Stomach (tissue), 9 donors: ENCODE measurements around the gene ACR. TPM values are rescaled to one million over a fixed set of nuclear protein-coding genes. Genes with fewer than 3 reads are reported as not detected.

ENCODE experiments used
- DNase-seq, 2 donors: peaks; one replicate each; pipeline versions ENCODE4 v3.0.0 to v3.0.0-alpha.2; 2013 to 2019
- H3K27ac ChIP-seq, 5 donors: fragments of 200-600 bp in 4 of 5; sonication (generic) in 4 of 5; one replicate each; pipeline ENCODE4 v1.5.1; 2013 to 2019; ENCODE audit warnings: mild to moderate bottlenecking in 1 of 5, moderate library complexity in 1 of 5
- H3K27me3 ChIP-seq, 3 donors: fragments of 200-600 bp; sonication (generic); one replicate each; pipeline ENCODE4 v1.5.1; 2017 to 2019; ENCODE audit warnings: mixed run types in 1 of 3
- H3K36me3 ChIP-seq, 4 donors: fragments of 200-600 bp; sonication (generic); 1 replicate in 3 of 4; 2 replicates in 1 of 4; pipeline ENCODE4 v1.5.1; 2016 to 2019
- H3K4me1 ChIP-seq, 4 donors: fragments of 200-600 bp; sonication (generic); one replicate each; pipeline ENCODE4 v1.5.1; 2016 to 2019
- H3K4me3 ChIP-seq, 4 donors: fragments of 200-600 bp; sonication (generic) in 3 of 4; one replicate each; pipeline ENCODE4 v1.5.1; 2016 to 2019; ENCODE audit warnings: mild to moderate bottlenecking in 1 of 4
- H3K9me3 ChIP-seq, 4 donors: fragments of 200-600 bp; sonication (generic); one replicate each; pipeline ENCODE4 v1.5.1; 2016 to 2019
- EP300 ChIP-seq: sonication (generic); formaldehyde crosslinking; IDR thresholded peaks from one replicate; pipeline ENCODE4 v1.6.1; 2017; ENCODE audit warnings: antibody characterized with exemption
- POLR2A ChIP-seq, 4 donors: fragments of 450-650 bp; IDR thresholded peaks; one replicate each; pipeline ENCODE4 v1.6.1; 2016; ENCODE audit warnings: antibody characterized with exemption in 4 of 4, control low read depth in 2 of 4, mild to moderate bottlenecking in 1 of 4, moderate library complexity in 1 of 4
- POLR2AphosphoS5 ChIP-seq, 3 donors: sonication (generic); formaldehyde crosslinking; IDR thresholded peaks; one replicate each; pipeline ENCODE4 v1.6.1; 2016; ENCODE audit warnings: antibody characterized with exemption in 3 of 3
- WGBS, 5 donors: extraction: QIAGEN DNeasy Blood & Tissue Kit in 3 of 5; methylation state at CpG; one replicate each; pipeline versions ENCODE4 v1.1.5 to v1.1.7; 2013 to 2018; 5-methylcytosine and 5-hydroxymethylcytosine counted together
- intact Hi-C: fragments of 100-400 bp; cut with DNase I; formaldehyde crosslinking; loops from one replicate; pipeline ENCODE4 v1.15.1; 2023; ENCODE audit warnings: low total_unique reads
- polyA plus RNA-seq, 3 donors: library from polyadenylated mRNA; stranded (reverse); fragments of 200-250 nt; gene quantifications; one replicate each; pipeline ENCODE4 v1.2.3, GENCODE V29; 2013
- total RNA-seq, 5 donors: library from RNA; depleted of rRNA; stranded (reverse); fragments of >200 nt; gene quantifications; one replicate each; pipeline versions ENCODE4 v1.1.0 to v1.2.3, GENCODE V29; 2014 to 2016
- TF ChIP-seq, protein P1 (sequence below), 7 experiments: fragments of 450-650 bp in 4 of 7; fragments of 200-600 bp in 3 of 7; sonication (generic) in 3 of 7; IDR thresholded peaks; one replicate each; pipeline ENCODE4 v1.5.1; 2016 to 2019; ENCODE audit warnings: antibody characterized with exemption in 7 of 7, control low read depth in 2 of 7, mild to moderate bottlenecking in 1 of 7
- donor health status: healthy with polysubstance abuse.
- donor health status: Bipolar disorder and iron deficiency.
- donor health status: healthy.

Gene ACR
- total and polyA plus RNA-seq, 8 donors: 0.19 to 0.37 (median 0.23) TPM; not detected in 5

- Histone ChIP-seq H3K27me3 (peaks cover 2 to 12% (median 6%) of the 10 kb centered on the region in 3 donors), H3K36me3 (peaks cover 0 to 10% (median 4%) of the 10 kb centered on the region in 4 donors), H3K9me3 (no peaks in the 10 kb centered on the region), H3K4me1 (no peaks in the 10 kb centered on the region), H3K4me3 (no peak overlapping the region), H3K27ac (no peak overlapping the region)
- no peak for TF ChIP-seq POLR2A (IDR thresholded peaks at IDR 0.05)
- intact Hi-C loops: no loop called here
- DNase-seq: no peak
- 85 to 92% (median 91%) methylated on average over 17 to 22 of the region's 22 CpGs for WGBS, 5 donors
Observed at GRCh38 chr22:50714631-50715179, 23.3 kb upstream of the ACR start.

DNA sequence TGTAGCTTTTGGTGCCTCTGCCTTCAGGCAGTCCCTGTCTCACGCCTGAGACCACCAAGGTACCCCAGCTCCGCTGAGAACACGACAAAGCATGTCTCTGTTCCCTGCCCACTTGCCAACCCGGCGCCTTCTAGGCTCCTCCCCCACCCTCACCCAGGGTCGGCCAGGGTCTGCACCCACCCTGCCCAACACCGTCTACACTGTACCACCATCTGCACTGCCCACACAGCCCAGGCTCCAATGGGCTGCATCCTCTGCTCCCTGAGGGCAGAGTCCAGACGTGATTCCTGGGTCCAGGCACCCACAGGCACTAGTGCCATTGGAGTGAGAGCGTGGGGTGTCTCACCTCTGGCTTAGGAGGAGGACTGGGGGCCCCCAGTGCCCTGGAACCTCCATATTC lies 22.8 kb upstream of the ACR start:
- Histone ChIP-seq H3K9me3 (no peaks in the 10 kb centered on the region), H3K4me1 (peaks cover 0 to 4% (median 2%) of the 10 kb centered on the region in 4 donors), H3K27ac (no peak overlapping the region), H3K36me3 (peaks cover 0 to 10% (median 4%) of the 10 kb centered on the region in 4 donors), H3K27me3 (peaks cover 7 to 18% (median 11%) of the 10 kb centered on the region in 3 donors), H3K4me3 (no peak overlapping the region)
- intact Hi-C loops: no loop called here
- TF ChIP-seq POLR2A (IDR thresholded peaks at IDR 0.05): no peak
- no peak for TF ChIP-seq EP300
- TF ChIP-seq, protein P1, sequence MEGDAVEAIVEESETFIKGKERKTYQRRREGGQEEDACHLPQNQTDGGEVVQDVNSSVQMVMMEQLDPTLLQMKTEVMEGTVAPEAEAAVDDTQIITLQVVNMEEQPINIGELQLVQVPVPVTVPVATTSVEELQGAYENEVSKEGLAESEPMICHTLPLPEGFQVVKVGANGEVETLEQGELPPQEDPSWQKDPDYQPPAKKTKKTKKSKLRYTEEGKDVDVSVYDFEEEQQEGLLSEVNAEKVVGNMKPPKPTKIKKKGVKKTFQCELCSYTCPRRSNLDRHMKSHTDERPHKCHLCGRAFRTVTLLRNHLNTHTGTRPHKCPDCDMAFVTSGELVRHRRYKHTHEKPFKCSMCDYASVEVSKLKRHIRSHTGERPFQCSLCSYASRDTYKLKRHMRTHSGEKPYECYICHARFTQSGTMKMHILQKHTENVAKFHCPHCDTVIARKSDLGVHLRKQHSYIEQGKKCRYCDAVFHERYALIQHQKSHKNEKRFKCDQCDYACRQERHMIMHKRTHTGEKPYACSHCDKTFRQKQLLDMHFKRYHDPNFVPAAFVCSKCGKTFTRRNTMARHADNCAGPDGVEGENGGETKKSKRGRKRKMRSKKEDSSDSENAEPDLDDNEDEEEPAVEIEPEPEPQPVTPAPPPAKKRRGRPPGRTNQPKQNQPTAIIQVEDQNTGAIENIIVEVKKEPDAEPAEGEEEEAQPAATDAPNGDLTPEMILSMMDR (IDR thresholded peaks at IDR 0.05): no peak
- TF ChIP-seq POLR2AphosphoS5 (IDR thresholded peaks at IDR 0.05): no peak
- DNase-seq: no peak
- 80 to 91% (median 85%) methylated on average over 9 of the region's 9 CpGs for WGBS, 5 donors

DNA sequence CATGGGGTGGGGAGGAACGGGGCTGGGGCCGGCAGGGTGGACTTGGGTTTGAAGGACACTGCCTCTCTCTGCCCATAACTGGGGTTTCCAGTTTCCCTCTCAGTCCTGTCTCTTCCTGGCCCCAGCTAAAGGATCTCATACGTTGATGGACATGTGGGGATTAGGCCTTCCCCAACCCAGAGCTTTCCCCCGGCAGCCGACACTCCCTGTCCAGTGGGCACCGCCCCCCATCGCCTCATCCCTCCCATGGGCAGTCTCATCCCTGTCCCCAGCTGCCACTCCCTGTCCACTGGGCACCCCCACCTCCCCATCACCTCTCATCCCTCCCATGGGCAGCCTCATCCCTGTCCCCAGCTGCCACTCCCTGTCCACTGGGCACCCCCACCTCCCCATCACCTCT lies 22.2 kb upstream of the ACR start:
- TF ChIP-seq EP300 (no peak), POLR2A (IDR thresholded peaks at IDR 0.05) (no peak), POLR2AphosphoS5 (IDR thresholded peaks at IDR 0.05) (no peak)
- TF ChIP-seq, protein P1 (IDR thresholded peaks at IDR 0.05): no peak
- Histone ChIP-seq H3K36me3 (peaks cover 0 to 10% (median 4%) of the 10 kb centered on the region in 4 donors), H3K4me3 (no peak overlapping the region), H3K27me3 (peaks cover 12 to 23% (median 16%) of the 10 kb centered on the region in 3 donors), H3K27ac (no peak overlapping the region), H3K4me1 (peaks cover 0 to 10% (median 3%) of the 10 kb centered on the region in 4 donors), H3K9me3 (no peaks in the 10 kb centered on the region)
- WGBS, 5 donors: 77 to 85% (median 85%) methylated on average over 7 of the region's 7 CpGs
- intact Hi-C loops: no loop called here
- no peak for DNase-seq

DNA sequence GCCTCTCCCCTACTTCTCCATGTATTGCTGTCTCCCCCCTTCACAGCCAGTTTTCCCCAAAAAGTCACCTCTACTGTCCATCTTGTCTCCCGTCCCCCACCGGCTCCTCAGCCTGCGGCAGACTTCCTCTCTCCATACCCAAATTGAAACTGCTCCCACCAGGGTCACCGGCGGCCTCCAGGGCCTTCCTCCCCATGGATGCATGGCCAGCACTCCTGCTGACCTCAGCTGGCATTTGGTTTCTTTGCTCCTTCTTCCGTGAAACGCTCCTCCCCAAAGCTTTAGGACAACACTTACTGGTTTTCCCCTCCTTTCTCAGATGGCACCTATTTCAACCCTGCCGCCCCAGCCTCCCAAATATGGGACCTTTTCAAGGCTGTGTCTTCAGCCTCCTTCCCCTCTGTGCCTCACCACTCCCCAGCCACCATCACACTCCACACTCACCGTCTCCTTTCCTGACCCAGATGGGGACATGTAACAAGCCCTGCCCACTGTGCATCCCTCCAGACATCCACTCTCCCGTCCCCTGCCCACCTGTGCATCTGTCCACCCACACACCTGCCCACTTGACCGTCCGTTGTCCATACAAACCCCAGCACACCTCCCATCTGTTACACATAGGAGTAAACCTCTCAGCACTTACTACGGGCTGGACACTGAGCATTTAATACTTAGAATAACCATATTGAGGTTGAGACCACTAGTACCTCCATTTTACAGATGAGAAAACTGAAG lies 21.5 kb upstream of the ACR start:
- peaks cover 0 to 11% (median 4%) of the 10 kb centered on the region in 4 donors for H3K4me1 ChIP-seq
- H3K27ac ChIP-seq: no peak overlapping the region
- intact Hi-C loops: no loop called here
- peaks cover 14 to 30% (median 23%) of the 10 kb centered on the region in 3 donors for H3K27me3 ChIP-seq
- 84 to 92% (median 87%) methylated on average over 13 of the region's 13 CpGs for WGBS, 5 donors
- peaks cover 0 to 10% (median 4%) of the 10 kb centered on the region in 4 donors for H3K36me3 ChIP-seq
- no peak overlapping the region for H3K4me3 ChIP-seq
- no peak for TF ChIP-seq EP300
- TF ChIP-seq, protein P1 (IDR thresholded peaks at IDR 0.05): no peak
- no peak for TF ChIP-seq POLR2AphosphoS5 (IDR thresholded peaks at IDR 0.05)
- no peak for TF ChIP-seq POLR2A (IDR thresholded peaks at IDR 0.05)
- H3K9me3 ChIP-seq: no peaks in the 10 kb centered on the region
- DNase-seq: no peak
